Large intestine (tissue), 3 donors: ENCODE data around the gene UGT1A1. TPM values are rescaled to one million over a fixed set of nuclear protein-coding genes. Genes with fewer than 3 reads are reported as not detected.

Experiments
- DNase-seq, 2 donors: peaks; one replicate each; pipeline versions ENCODE4 v3.0.0 to v3.0.0-alpha.2; 2013
- H3K27ac ChIP-seq: one replicate; pipeline ENCODE4 v1.5.1; 2013; ENCODE audit warnings: low read length
- H3K27me3 ChIP-seq: 2 replicates; pipeline ENCODE4 v1.6.1; 2013; ENCODE audit warnings: low read length; ENCODE audit not compliant: control insufficient read depth, insufficient read depth
- H3K36me3 ChIP-seq: 2 replicates; pipeline ENCODE4 v1.6.1; 2013; ENCODE audit warnings: low read length; ENCODE audit not compliant: control insufficient read depth, insufficient read depth
- H3K4me1 ChIP-seq: one replicate; pipeline ENCODE4 v1.6.1; 2013; ENCODE audit warnings: low read length; ENCODE audit not compliant: control insufficient read depth, insufficient read depth
- H3K4me3 ChIP-seq: one replicate; pipeline ENCODE4 v1.5.1; 2013; ENCODE audit warnings: low read length
- H3K9me3 ChIP-seq: one replicate; pipeline ENCODE4 v1.6.1; 2013; ENCODE audit warnings: mild to moderate bottlenecking, low read depth, low read length, moderate library complexity; ENCODE audit not compliant: control insufficient read depth
- WGBS: methylation state at CpG from one replicate; pipeline ENCODE4 v1.1.5; 2013; ENCODE audit warnings: low lambda C conversion rate; ENCODE audit not compliant: insufficient coverage; 5-methylcytosine and 5-hydroxymethylcytosine counted together
- polyA plus RNA-seq: library from polyadenylated mRNA; unstranded; fragments of 120-200 nt; gene quantifications from one replicate; pipeline ENCODE4 v1.2.1, GENCODE V29; 2013

The UGT1A1 gene
- polyA plus RNA-seq, 1 donor: 1.6 TPM

DNA sequence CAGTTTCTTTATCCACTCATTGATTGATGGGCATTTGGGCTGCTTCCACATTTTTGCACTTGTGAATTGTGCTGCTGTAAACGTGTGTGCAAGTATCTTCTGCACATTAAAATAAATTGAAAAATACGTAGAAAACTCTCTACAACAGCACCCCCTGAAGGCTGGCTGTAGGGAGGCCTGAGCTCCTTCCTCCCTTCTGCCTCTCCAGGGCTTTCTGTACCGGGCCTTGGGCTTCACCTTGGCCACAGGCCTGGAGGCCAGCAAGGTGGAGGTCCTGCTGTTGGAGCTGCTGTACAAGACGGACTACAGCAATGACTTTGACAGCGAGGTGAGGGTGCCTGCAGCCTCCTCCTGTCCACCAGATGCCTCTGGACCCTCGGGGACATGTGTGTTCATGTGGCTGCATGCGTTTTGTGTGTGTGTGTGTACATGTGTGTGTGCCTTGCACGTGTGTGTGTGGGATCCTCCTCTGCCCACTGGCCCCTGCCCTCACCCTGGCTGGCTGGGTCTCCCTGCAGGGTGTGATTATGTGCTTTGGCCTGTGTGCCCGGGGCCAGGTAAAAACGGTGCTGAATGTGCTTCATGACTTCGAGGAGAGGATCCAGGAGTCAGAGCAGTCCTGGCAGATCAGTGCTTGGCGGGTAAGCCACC lies 47.3 kb downstream of the UGT1A1 start:
- 100% methylated on average over 1 of the region's 12 CpGs for WGBS
- H3K9me3 ChIP-seq: no peaks in the 10 kb centered on the region
- H3K27ac ChIP-seq: no peak overlapping the region
- no peaks in the 10 kb centered on the region for H3K36me3 ChIP-seq
- DNase-seq: no peak
- H3K4me1 ChIP-seq: no peaks in the 10 kb centered on the region
- no peak overlapping the region for H3K4me3 ChIP-seq
- no peaks in the 10 kb centered on the region for H3K27me3 ChIP-seq

- Histone ChIP-seq H3K9me3 (no peaks in the 10 kb centered on the region), H3K27ac (no peak overlapping the region), H3K36me3 (no peaks in the 10 kb centered on the region), H3K4me3 (no peak overlapping the region), H3K27me3 (no peaks in the 10 kb centered on the region), H3K4me1 (no peaks in the 10 kb centered on the region)
- no peak for DNase-seq
- no CpG with 5 or more reads among the region's 10 CpGs for WGBS
These were observed 48.2 kb downstream of the UGT1A1 start for GRCh38 chr2:233807966-233808935.

GRCh38 chr2:233810385-233810784 lies 50.3 kb downstream of the UGT1A1 start:
- Histone ChIP-seq H3K27ac (no peak overlapping the region), H3K4me1 (no peaks in the 10 kb centered on the region), H3K9me3 (no peaks in the 10 kb centered on the region), H3K27me3 (no peaks in the 10 kb centered on the region), H3K36me3 (no peaks in the 10 kb centered on the region), H3K4me3 (no peak overlapping the region)
- DNase-seq: no peak
- no CpG with 5 or more reads among the region's 6 CpGs for WGBS

DNA sequence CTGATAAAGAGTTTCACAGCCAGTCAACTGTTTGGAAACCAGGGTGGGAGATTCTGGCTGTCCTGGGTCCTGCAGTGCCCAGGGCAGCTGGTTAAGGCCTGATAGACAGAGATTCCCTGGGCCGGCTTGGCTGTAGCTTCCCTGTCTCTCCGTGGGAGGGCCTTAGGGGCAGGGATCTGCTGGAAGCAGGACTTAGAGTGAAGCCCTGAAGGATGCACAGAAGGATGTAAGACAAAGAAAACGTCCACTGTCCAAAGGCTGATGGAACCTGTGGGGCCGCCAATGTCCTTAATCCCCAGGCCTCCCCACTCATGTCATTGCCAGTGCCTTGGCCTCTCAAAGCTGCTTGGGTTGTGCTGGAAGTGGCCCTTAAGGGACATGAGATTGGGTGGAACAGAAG lies 51.0 kb downstream of the UGT1A1 start:
- Histone ChIP-seq H3K27me3 (no peaks in the 10 kb centered on the region), H3K4me1 (no peaks in the 10 kb centered on the region), H3K4me3 (no peak overlapping the region), H3K27ac (no peak overlapping the region), H3K9me3 (no peaks in the 10 kb centered on the region), H3K36me3 (no peaks in the 10 kb centered on the region)
- no peak for DNase-seq
- no CpG with 5 or more reads among the region's 4 CpGs for WGBS

- WGBS: no CpG with 5 or more reads among the region's 8 CpGs
- Histone ChIP-seq H3K9me3 (no peaks in the 10 kb centered on the region), H3K4me3 (no peak overlapping the region), H3K36me3 (no peaks in the 10 kb centered on the region), H3K27me3 (no peaks in the 10 kb centered on the region), H3K4me1 (peaks cover 6% of the 10 kb centered on the region), H3K27ac (no peak overlapping the region)
- DNase-seq: no peak
These were observed 51.7 kb downstream of the UGT1A1 start for GRCh38 chr2:233811732-233812131.

DNA sequence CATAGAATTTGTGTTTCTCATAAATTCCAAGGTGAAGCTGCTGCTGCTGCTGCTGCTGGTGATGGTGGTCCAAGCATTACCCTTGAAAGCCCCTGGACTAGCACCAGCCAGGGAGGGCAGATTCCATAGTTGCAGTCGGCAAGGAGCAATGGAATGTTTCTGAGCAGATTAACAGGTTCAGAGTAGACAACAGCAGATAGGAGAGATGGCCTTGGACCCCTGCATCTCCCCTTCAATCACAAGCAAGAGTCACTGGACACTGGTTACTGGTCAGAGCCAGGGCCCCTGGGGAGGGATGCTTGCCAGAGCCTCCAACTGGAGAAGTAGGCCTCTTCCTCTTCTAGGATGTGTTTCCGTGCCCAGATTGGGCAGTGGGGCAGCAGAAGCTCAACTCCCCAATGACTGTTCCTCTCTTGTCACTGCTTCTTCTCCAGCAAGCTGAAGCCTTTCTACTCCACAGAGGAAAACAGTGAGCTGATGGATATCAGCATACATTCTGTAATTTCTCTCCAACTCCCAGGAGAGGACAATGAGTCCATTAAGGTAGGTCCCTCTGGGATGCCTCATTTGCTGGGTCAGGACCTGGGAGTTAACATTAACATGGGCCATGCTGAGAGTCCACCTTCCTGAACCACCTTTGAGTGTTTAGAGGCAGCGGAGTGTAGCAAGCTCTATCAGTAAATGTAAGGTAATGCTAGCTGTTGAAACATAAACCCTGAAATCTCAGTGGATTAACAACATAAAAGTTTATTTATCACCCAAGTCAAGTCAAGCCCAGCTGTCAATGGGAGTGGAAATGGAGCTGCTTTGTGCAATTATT lies 53.4 kb downstream of the UGT1A1 start:
- no peak for DNase-seq
- Histone ChIP-seq H3K9me3 (no peaks in the 10 kb centered on the region), H3K36me3 (no peaks in the 10 kb centered on the region), H3K27me3 (no peaks in the 10 kb centered on the region), H3K4me1 (peaks cover 21% of the 10 kb centered on the region), H3K27ac (no peak overlapping the region), H3K4me3 (no peak overlapping the region)
- 40% methylated on average over 1 of the region's 3 CpGs for WGBS

GRCh38 chr2:233814056-233814835 lies 54.2 kb downstream of the UGT1A1 start:
- no CpG with 5 or more reads among the region's 2 CpGs for WGBS
- H3K4me1 ChIP-seq: peaks cover 24% of the 10 kb centered on the region
- no peaks in the 10 kb centered on the region for H3K36me3 ChIP-seq
- DNase-seq: no peak
- H3K4me3 ChIP-seq: no peak overlapping the region
- no peaks in the 10 kb centered on the region for H3K27me3 ChIP-seq
- H3K9me3 ChIP-seq: no peaks in the 10 kb centered on the region
- no peak overlapping the region for H3K27ac ChIP-seq

- Histone ChIP-seq H3K4me3 (no peak overlapping the region), H3K9me3 (no peaks in the 10 kb centered on the region), H3K27me3 (no peaks in the 10 kb centered on the region), H3K27ac (no peak overlapping the region), H3K36me3 (no peaks in the 10 kb centered on the region), H3K4me1 (peaks cover 24% of the 10 kb centered on the region)
- DNase-seq: no peak
- 100% methylated on average over 4 of the region's 6 CpGs for WGBS
These were observed 55.8 kb downstream of the UGT1A1 start for GRCh38 chr2:233815861-233816260.

GRCh38 chr2:233816334-233816733 lies 56.3 kb downstream of the UGT1A1 start:
- DNase-seq: no peak
- Histone ChIP-seq H3K27me3 (no peaks in the 10 kb centered on the region), H3K27ac (peak overlapping the region; percentile 58), H3K4me1 (peaks cover 24% of the 10 kb centered on the region), H3K4me3 (no peak overlapping the region), H3K36me3 (no peaks in the 10 kb centered on the region), H3K9me3 (no peaks in the 10 kb centered on the region)
- no CpG with 5 or more reads among the region's 2 CpGs for WGBS
